22Rv1 (cell line): ENCODE results near the gene FKBP8.

ENCODE experiments used
- ZFX ChIP-seq: fragments of 450-650 bp; IDR thresholded peaks from 2 replicates; pipeline ENCODE4 v1.6.1; 2017; ENCODE audit warnings: antibody characterized with exemption, borderline replicate concordance
- TF ChIP-seq, protein P1 (sequence below): fragments of 450-650 bp; IDR thresholded peaks from 2 replicates; pipeline ENCODE4 v1.5.1; 2017; ENCODE audit warnings: mild to moderate bottlenecking

DNA sequence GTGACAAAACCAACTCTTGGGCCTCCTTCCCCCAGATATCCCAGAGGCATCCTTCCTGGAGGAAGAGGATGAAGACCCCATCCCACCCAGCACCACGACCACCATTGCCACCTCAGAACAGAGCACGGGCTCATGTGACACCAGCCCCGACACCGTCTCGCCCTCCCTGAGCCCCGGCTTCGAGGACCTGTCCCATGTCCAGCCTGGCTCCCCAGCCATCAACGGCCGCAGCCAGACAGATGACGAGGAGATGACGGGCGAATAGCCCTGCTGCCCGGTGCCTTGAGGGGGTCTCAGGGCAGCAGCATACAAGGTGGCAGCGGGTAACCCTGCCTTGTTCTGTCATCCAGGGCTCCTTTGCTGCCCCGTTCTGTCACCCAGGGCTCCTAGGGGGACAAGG lies 25.0 kb upstream of the FKBP8 start:
- TF ChIP-seq, protein P1, sequence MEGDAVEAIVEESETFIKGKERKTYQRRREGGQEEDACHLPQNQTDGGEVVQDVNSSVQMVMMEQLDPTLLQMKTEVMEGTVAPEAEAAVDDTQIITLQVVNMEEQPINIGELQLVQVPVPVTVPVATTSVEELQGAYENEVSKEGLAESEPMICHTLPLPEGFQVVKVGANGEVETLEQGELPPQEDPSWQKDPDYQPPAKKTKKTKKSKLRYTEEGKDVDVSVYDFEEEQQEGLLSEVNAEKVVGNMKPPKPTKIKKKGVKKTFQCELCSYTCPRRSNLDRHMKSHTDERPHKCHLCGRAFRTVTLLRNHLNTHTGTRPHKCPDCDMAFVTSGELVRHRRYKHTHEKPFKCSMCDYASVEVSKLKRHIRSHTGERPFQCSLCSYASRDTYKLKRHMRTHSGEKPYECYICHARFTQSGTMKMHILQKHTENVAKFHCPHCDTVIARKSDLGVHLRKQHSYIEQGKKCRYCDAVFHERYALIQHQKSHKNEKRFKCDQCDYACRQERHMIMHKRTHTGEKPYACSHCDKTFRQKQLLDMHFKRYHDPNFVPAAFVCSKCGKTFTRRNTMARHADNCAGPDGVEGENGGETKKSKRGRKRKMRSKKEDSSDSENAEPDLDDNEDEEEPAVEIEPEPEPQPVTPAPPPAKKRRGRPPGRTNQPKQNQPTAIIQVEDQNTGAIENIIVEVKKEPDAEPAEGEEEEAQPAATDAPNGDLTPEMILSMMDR, result no peak
- TF ChIP-seq ZFX, result no peak
